Endothelial cell of umbilical vein (primary cell): ENCODE measurements around the gene DYNLL2. TPM values are rescaled to one million over a fixed set of nuclear protein-coding genes. Genes with fewer than 3 reads are reported as not detected.

Experiments used
- Bru-seq: library from RNA; stranded (reverse); fragments of 400-500 nt; gene quantifications from one replicate; lab custom pipeline; 2021; lab: Mats Ljungman, UMichigan
- BruChase-seq, 2 experiments: library from RNA; stranded (reverse); fragments of 400-500 nt; gene quantifications; one replicate each; lab custom pipeline; 2021; lab: Mats Ljungman, UMichigan
- BruUV-seq: library from RNA; stranded (reverse); fragments of 400-500 nt; replicated peaks from 2 replicates; lab custom pipeline; 2021; lab: Mats Ljungman, UMichigan
- CTCF ChIA-PET: fragments of 300-600, 350-600 bp; sonication (Branson Sonifier 250); formaldehyde crosslinking; loops from one replicate; lab custom pipeline; 2021; ENCODE audit warnings: antibody characterized with exemption, inconsistent platforms; lab: Charles Lee
- POLR2A ChIA-PET: fragments of 300-600, 350-600 bp; sonication (Branson Sonifier 250); formaldehyde crosslinking; loops from one replicate; lab custom pipeline; 2021; ENCODE audit warnings: antibody characterized with exemption, inconsistent platforms; lab: Charles Lee
- DNase-seq: peaks from one replicate; pipeline ENCODE4 v3.0.0-alpha.2; 2011; ENCODE audit warnings: low read depth, low spot score
- FAIRE-seq: peaks from 2 replicates; lab custom pipeline; 2011; peaks lifted over from hg19 to GRCh38; lab: Jason Lieb, UNC
- H2AFZ ChIP-seq: 2 replicates; pipeline ENCODE4 v1.6.0; 2012; ENCODE audit warnings: low read depth, low read length, control low read depth, inconsistent platforms
- H3K27ac ChIP-seq: 2 replicates; pipeline ENCODE4 v1.5.1; 2011; ENCODE audit warnings: low read depth, mild to moderate bottlenecking, control low read depth, low read length, moderate library complexity; ENCODE audit not compliant: insufficient read depth
- H3K27me3 ChIP-seq, 2 experiments: 2 replicates each; pipeline versions ENCODE4 v1.6.0 to v1.6.1; 2011; ENCODE audit warnings: low read length in 2 of 2, mixed read lengths in 1 of 2; ENCODE audit not compliant: control insufficient read depth in 2 of 2, insufficient read depth in 2 of 2
- H3K36me3 ChIP-seq, 2 experiments: 2 replicates in 1 of 2; 3 replicates in 1 of 2; pipeline ENCODE4 v1.5.1; 2011; ENCODE audit warnings: low read length in 2 of 2, mild to moderate bottlenecking in 1 of 2, moderate library complexity in 1 of 2; ENCODE audit not compliant: control insufficient read depth in 2 of 2, insufficient read depth in 2 of 2; ENCODE audit errors: extremely low read depth in 1 of 2
- H3K4me1 ChIP-seq: 3 replicates; pipeline ENCODE4 v1.5.1; 2011; ENCODE audit warnings: mild to moderate bottlenecking, low read length; ENCODE audit not compliant: control insufficient read depth, insufficient read depth; ENCODE audit errors: extremely low read depth
- H3K4me2 ChIP-seq: 2 replicates; pipeline ENCODE4 v1.6.1; 2011; ENCODE audit warnings: low read length, control low read depth, mixed read lengths; ENCODE audit not compliant: insufficient read depth
- H3K4me3 ChIP-seq, 3 experiments: fragments of 200-600 bp in 1 of 3; sonication (generic), shearing (Covaris generic) in 1 of 3; replicated peaks in 1 of 3; 2 replicates each; pipeline ENCODE4 v1.5.1; 2011 to 2016; ENCODE audit warnings: control low read depth in 3 of 3, low read length in 3 of 3, mild to moderate bottlenecking in 2 of 3, inconsistent platforms in 1 of 3, low read depth in 1 of 3, moderate library complexity in 1 of 3; ENCODE audit not compliant: insufficient read depth in 1 of 3
- H3K79me2 ChIP-seq: 2 replicates; pipeline ENCODE4 v1.6.0; 2012; ENCODE audit warnings: low read length, inconsistent platforms; ENCODE audit not compliant: control insufficient read depth, insufficient read depth
- H3K9ac ChIP-seq: replicated peaks from 2 replicates; pipeline ENCODE3; 2011; ENCODE audit warnings: low read length, control low read depth; ENCODE audit not compliant: insufficient read depth; ENCODE audit errors: extremely low read depth
- H3K9me1 ChIP-seq: replicated peaks from 3 replicates; pipeline ENCODE4 v1.6.0; 2011; ENCODE audit warnings: mild to moderate bottlenecking, low read length; ENCODE audit not compliant: control insufficient read depth, insufficient read depth; ENCODE audit errors: extremely low read depth
- H3K9me3 ChIP-seq: replicated peaks from 2 replicates; pipeline ENCODE4 v1.5.1; 2012; ENCODE audit warnings: low read length, inconsistent platforms; ENCODE audit not compliant: control insufficient read depth, insufficient read depth
- H4K20me1 ChIP-seq: replicated peaks from 2 replicates; pipeline ENCODE3; 2011; ENCODE audit warnings: mild to moderate bottlenecking, low read length; ENCODE audit not compliant: control insufficient read depth, insufficient read depth; ENCODE audit errors: extremely low read depth
- CTCF ChIP-seq, 2 donors: IDR thresholded peaks; 1 replicate in 1 of 2; 2 replicates in 1 of 2; pipeline ENCODE4 v1.5.1; 2011; ENCODE audit warnings: low read length in 2 of 2, mild to moderate bottlenecking in 2 of 2, moderate library complexity in 2 of 2, control low read depth in 1 of 2, inconsistent platforms in 1 of 2, low read depth in 1 of 2; ENCODE audit not compliant: insufficient read depth in 1 of 2; ENCODE audit errors: extremely low read depth in 1 of 2
- EZH2 ChIP-seq: IDR thresholded peaks from 2 replicates; pipeline ENCODE4 v1.6.1; 2012; ENCODE audit warnings: borderline replicate concordance, low read depth, mild to moderate bottlenecking, moderate library complexity, low read length, inconsistent platforms; ENCODE audit not compliant: severe bottlenecking
- FOS ChIP-seq: IDR thresholded peaks from 2 replicates; pipeline ENCODE4 v1.6.1; 2011; ENCODE audit warnings: mild to moderate bottlenecking, low read length, moderate library complexity, borderline replicate concordance; ENCODE audit not compliant: insufficient read depth
- GATA2 ChIP-seq: IDR thresholded peaks from 2 replicates; pipeline ENCODE4 v1.7.0; 2011; ENCODE audit warnings: low read depth, mild to moderate bottlenecking, moderate library complexity, mixed read lengths, low read length; ENCODE audit not compliant: insufficient read length, insufficient read depth
- JUN ChIP-seq: IDR thresholded peaks from 2 replicates; pipeline ENCODE4 v1.6.1; 2011; ENCODE audit warnings: borderline replicate concordance, low read depth; ENCODE audit not compliant: insufficient read length, insufficient read depth
- MYC ChIP-seq: IDR thresholded peaks from one replicate; pipeline ENCODE4 v1.6.1; 2011; ENCODE audit warnings: mild to moderate bottlenecking, low read depth, low read length
- POLR2A ChIP-seq: IDR thresholded peaks from 2 replicates; pipeline ENCODE4 v1.6.1; 2012; ENCODE audit warnings: low read depth, mild to moderate bottlenecking, control low read depth, low read length
- POLR2AphosphoS5 ChIP-seq: IDR thresholded peaks from 2 replicates; pipeline ENCODE4 v1.6.1; 2012; ENCODE audit warnings: low read depth, mild to moderate bottlenecking, control low read depth, low read length, moderate library complexity; ENCODE audit not compliant: insufficient read depth
- dilution Hi-C: fragments of 300-500 bp; cut with MboI; formaldehyde crosslinking; loops from one replicate; pipeline ENCODE4 v1.15.0; 2019; ENCODE audit warnings: low sequenced_read_pairs; ENCODE audit not compliant: extremely low pct_ligation_motif_present
- intact Hi-C: fragments of 100-400 bp; cut with micrococcal nuclease; formaldehyde crosslinking; loops from one replicate; pipeline ENCODE4 v1.10.0; 2022
- long read RNA-seq: library from polyadenylated mRNA; stranded (forward); transcript quantifications from one replicate; pipeline ENCODE4 v2.0.0, GENCODE V29; 2021
- polyA minus RNA-seq, 3 experiments: library from RNA; depleted of rRNA, polyadenylated mRNA; stranded (reverse); fragments of >200 nt; gene quantifications; 1 replicate in 1 of 3; 2 replicates in 2 of 3; pipeline ENCODE4 v1.2.3, GENCODE V29; 2011
- polyA plus RNA-seq, 4 experiments: library from polyadenylated mRNA; depleted of rRNA in 3 of 4; stranded (reverse) in 3 of 4; unstranded in 1 of 4; fragments of >200 nt; gene quantifications; 2 replicates each; pipeline versions ENCODE4 v1.2.1 to v1.2.3, GENCODE V29; 2011 to 2012; ENCODE audit warnings: missing spikeins in 1 of 4
- total RNA-seq: library from RNA; stranded (reverse); gene quantifications from 2 replicates; pipeline ENCODE4 v1.2.3, GENCODE V29; 2021
- TF ChIP-seq, protein P1 (sequence below): IDR thresholded peaks from 2 replicates; pipeline ENCODE4 v1.6.1; 2011; ENCODE audit not compliant: insufficient read depth, insufficient read length

DYNLL2 gene
- total RNA-seq (17.1 and 19.0 TPM in 2 replicates), polyA plus RNA-seq (6.8 and 7.4 TPM in 2 replicates), polyA minus RNA-seq (13.5 and 14.1 TPM in 2 replicates), Bru-seq, nascent RNA (percentile 76 among the genes with signal in this experiment), BruChase-seq, experiment 1, labeled RNA remaining after a 6-hour chase (percentile 96 among the genes with signal in this experiment), BruChase-seq, experiment 2, labeled RNA remaining after a 2-hour chase (percentile 90 among the genes with signal in this experiment)
- 8.7 and 9.7 TPM in 2 replicates for polyA plus RNA-seq (2011; cell fraction: cytosol; rRNA removed)
- 7.1 and 8.2 TPM in 2 replicates for polyA plus RNA-seq (2011; cell fraction: nucleus; rRNA removed)
- polyA plus RNA-seq (2012), result 18.8 and 21.5 TPM in 2 replicates
- polyA minus RNA-seq (2011; cell fraction: cytosol; rRNA and poly(A)+ RNA removed), result 6.1 TPM
- polyA minus RNA-seq (2011; cell fraction: nucleus; rRNA and poly(A)+ RNA removed), result 4.0 and 6.0 TPM in 2 replicates
- long read RNA-seq, full-length matches to known transcripts, result 1 of 23 reads
- long read RNA-seq, partial matches to known transcripts, result 7 of 23 reads
- long read RNA-seq, other reads (novel, unspliced or antisense), result 15 of 23 reads

- Histone ChIP-seq H3K27ac (peak within 1 kb of the TSS; percentile 37), H3K9ac (peak within 1 kb of the TSS; percentile 74), H4K20me1 (peaks cover 4% of the 10 kb centered on the region), H3K36me3 (peaks cover 0 to 5% of the 10 kb centered on the region in 2 experiments), H3K79me2 (peaks cover 42% of the 10 kb centered on the region), H3K9me3 (no peaks in the 10 kb centered on the region), H3K27me3 (peaks cover 10 to 15% of the 10 kb centered on the region in 2 experiments), H3K9me1 (no peaks in the 10 kb centered on the region), H3K4me1 (peaks cover 12% of the 10 kb centered on the region), H3K4me2 (peak within 1 kb of the TSS; percentile 84), H3K4me3 (peak within 1 kb of the TSS; percentile 53 to 97 (median 61)), H2AFZ (peak within 1 kb of the TSS; percentile 97)
- ChIA-PET POLR2A (interaction anchor here (0.6 to 2.5 kb wide), 16 partner anchors 13 to 1063 kb away, joined by 3 to 19 read pairs (median 4); partner anchors contain the start of genes MRPS23 and SRSF1), CTCF (interaction anchor here (0.6 to 3.0 kb wide), 6 partner anchors 12 to 128 kb away, joined by 3 to 12 read pairs (median 4); partner anchors contain the start of genes CUEDC1 and SRSF1)
- peak; percentile 78 for DNase-seq
- BruUV-seq, result no TSS peak
- dilution Hi-C loops (no loop called here), intact Hi-C loops (loop anchor here (1.0 to 5.0 kb wide), 3 partner anchors 76 to 232 kb away; partner anchors contain the start of genes MRPS23 and SRSF1)
- FAIRE-seq, result no peak
- TF ChIP-seq POLR2AphosphoS5, result peak; percentile 56
- TF ChIP-seq, protein P1, sequence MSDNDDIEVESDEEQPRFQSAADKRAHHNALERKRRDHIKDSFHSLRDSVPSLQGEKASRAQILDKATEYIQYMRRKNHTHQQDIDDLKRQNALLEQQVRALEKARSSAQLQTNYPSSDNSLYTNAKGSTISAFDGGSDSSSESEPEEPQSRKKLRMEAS, result no peak
These were observed at the start of gene DYNLL2 for GRCh38 chr17:58082870-58083490. TSS of gene DYNLL2 (plus strand) at chr17:58083419. CDS start at chr17:58087091, 3,672 bp downstream.

DNA sequence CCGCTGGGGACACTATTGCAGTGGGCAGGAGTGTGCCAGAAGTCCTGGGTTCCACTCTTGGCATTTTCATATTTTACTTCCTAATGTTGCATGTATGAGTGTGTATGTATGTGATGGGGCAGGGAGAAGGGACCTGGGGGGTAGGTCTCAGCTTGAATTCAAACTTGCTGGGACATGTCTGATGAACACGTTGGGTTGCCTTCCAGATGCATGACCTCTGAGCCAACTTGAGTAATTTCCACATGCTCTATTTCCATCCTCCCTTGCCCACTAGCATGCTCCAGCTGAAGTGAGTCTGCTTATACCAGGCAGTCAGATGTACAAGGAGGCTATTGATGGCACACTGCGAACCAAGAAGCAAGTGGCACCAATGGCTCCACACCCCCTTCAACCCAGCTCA, 43.2 kb upstream of the DYNLL2 start:
- Histone ChIP-seq H3K79me2 (no peaks in the 10 kb centered on the region), H3K9ac (no peak overlapping the region), H3K4me1 (no peaks in the 10 kb centered on the region), H2AFZ (no peak overlapping the region), H3K27me3 (peaks cover 7 to 14% of the 10 kb centered on the region in 2 experiments), H4K20me1 (no peaks in the 10 kb centered on the region), H3K27ac (no peak overlapping the region), H3K4me3 (no peak overlapping the region), H3K36me3 (no peaks in the 10 kb centered on the region), H3K4me2 (no peak overlapping the region), H3K9me1 (no peaks in the 10 kb centered on the region), H3K9me3 (no peaks in the 10 kb centered on the region)
- CTCF ChIA-PET, result no interaction called here
- DNase-seq (no peak), FAIRE-seq (no peak)
- intact Hi-C loops (no loop called here), dilution Hi-C loops (no loop called here)
- BruUV-seq, result no TSS peak
- POLR2A ChIA-PET, result no interaction called here
- TF ChIP-seq, protein P1, result no peak
- TF ChIP-seq EZH2, result no peak
- no peak for TF ChIP-seq POLR2A
- TF ChIP-seq MYC, result no peak
- no peak for TF ChIP-seq CTCF (IDR thresholded peaks at IDR 0.05; ENCODE audit: extremely low read depth in 1 of 2, insufficient read depth in 1 of 2, low read depth in 1 of 2, low read length in 2 of 2)
- TF ChIP-seq FOS, result no peak
- no peak for TF ChIP-seq JUN
- no peak for TF ChIP-seq POLR2AphosphoS5
- TF ChIP-seq GATA2, result no peak
